Ishikawa (cell line): Measurements from ENCODE around the gene PIP4K2C.

Experiments
- CEBPB ChIP-seq: IDR thresholded peaks from 2 replicates; pipeline ENCODE4 v1.6.1; 2012
- CREB1 ChIP-seq: IDR thresholded peaks from 2 replicates; pipeline ENCODE4 v1.6.1; 2012; ENCODE audit warnings: low read depth
- EGR1 ChIP-seq: IDR thresholded peaks from 2 replicates; pipeline ENCODE4 v1.6.1; 2012
- EP300 ChIP-seq: IDR thresholded peaks from 2 replicates; pipeline ENCODE4 v1.6.1; 2012; ENCODE audit warnings: borderline replicate concordance
- FOXM1 ChIP-seq: IDR thresholded peaks from 2 replicates; pipeline ENCODE4 v1.6.1; 2012; ENCODE audit warnings: low read depth, borderline replicate concordance
- MAX ChIP-seq: IDR thresholded peaks from 2 replicates; pipeline ENCODE4 v1.6.1; 2012
- NFIC ChIP-seq: IDR thresholded peaks from 2 replicates; pipeline ENCODE4 v1.6.1; 2012
- RAD21 ChIP-seq: IDR thresholded peaks from 2 replicates; pipeline ENCODE4 v1.6.1; 2012; ENCODE audit warnings: low read depth
- REST ChIP-seq: IDR thresholded peaks from 2 replicates; pipeline ENCODE4 v1.6.1; 2012; ENCODE audit warnings: low read depth, mild to moderate bottlenecking
- TAF1 ChIP-seq: IDR thresholded peaks from 2 replicates; pipeline ENCODE4 v1.6.1; 2012; ENCODE audit warnings: low read depth, mild to moderate bottlenecking
- TCF12 ChIP-seq: IDR thresholded peaks from 2 replicates; pipeline ENCODE4 v1.6.1; 2012; ENCODE audit warnings: low read depth
- TEAD4 ChIP-seq: IDR thresholded peaks from 2 replicates; pipeline ENCODE4 v1.6.1; 2012
- USF1 ChIP-seq: IDR thresholded peaks from 2 replicates; pipeline ENCODE4 v1.6.1; 2012
- YY1 ChIP-seq: IDR thresholded peaks from 2 replicates; pipeline ENCODE4 v1.6.1; 2012; ENCODE audit warnings: low read depth
- ZBTB7A ChIP-seq: IDR thresholded peaks from 2 replicates; pipeline ENCODE4 v1.6.1; 2012; ENCODE audit warnings: low read depth

The PIP4K2C gene

GRCh38 chr12:57575771-57576612, 15.0 kb upstream of the PIP4K2C start:
- TF ChIP-seq REST (no peak), TEAD4 (no peak), CREB1 (no peak), EGR1 (no peak), TAF1 (no peak), EP300 (no peak), TCF12 (no peak)

- TF ChIP-seq TCF12 = no peak
- TF ChIP-seq CREB1 = no peak
- no peak for TF ChIP-seq USF1
- no peak for TF ChIP-seq EGR1
- no peak for TF ChIP-seq REST
- TF ChIP-seq FOXM1 = no peak
- TF ChIP-seq RAD21 = no peak
- TF ChIP-seq ZBTB7A = no peak
- no peak for TF ChIP-seq EP300
- no peak for TF ChIP-seq CEBPB
- TF ChIP-seq NFIC = no peak
- no peak for TF ChIP-seq TEAD4
These were observed 14.3 kb upstream of the PIP4K2C start for GRCh38 chr12:57576613-57577160.

- TF ChIP-seq TCF12 (no peak), TEAD4 (no peak), YY1 (no peak), TAF1 (no peak), CEBPB (no peak), REST (no peak), USF1 (no peak), CREB1 (no peak), EP300 (no peak), MAX (no peak), RAD21 (no peak), FOXM1 (no peak), EGR1 (no peak), NFIC (no peak), ZBTB7A (no peak)
These were observed 12.8 kb upstream of the PIP4K2C start for GRCh38 chr12:57577981-57578758.

- TF ChIP-seq MAX (no peak), REST (no peak), TEAD4 (no peak), YY1 (no peak), FOXM1 (no peak), CREB1 (no peak), EGR1 (no peak), TAF1 (no peak), USF1 (no peak)
These were observed 12.0 kb upstream of the PIP4K2C start for GRCh38 chr12:57579011-57579410.
